ENCODE data around the gene TCF3.

The TCF3 gene

DNA sequence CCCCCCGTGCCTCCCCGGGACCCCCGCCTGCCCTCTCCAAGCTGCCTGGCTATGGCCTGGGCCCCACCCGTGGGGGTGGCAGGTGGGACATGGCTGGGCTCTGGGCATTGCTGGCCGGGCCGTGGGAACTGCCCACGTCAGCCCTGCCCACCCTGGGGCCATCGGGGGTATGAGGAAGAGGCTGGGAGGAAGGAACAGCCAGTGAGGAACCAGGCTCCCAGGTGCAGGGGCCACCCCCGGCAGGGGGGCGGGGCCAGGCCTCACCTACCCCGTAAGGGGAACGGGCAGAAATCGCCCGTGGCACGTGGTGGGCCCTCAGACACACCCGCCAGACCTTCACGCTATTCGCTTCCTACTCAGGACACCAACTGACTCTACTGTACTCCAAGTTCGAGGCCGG lies 22.4 kb downstream of the TCF3 start:
- DNase-seq (ENCODE audit: low spot score): no peak

GRCh38 chr19:1629256-1629808 lies 23.1 kb downstream of the TCF3 start:
- DNase-seq (ENCODE audit: low spot score): no peak

GRCh38 chr19:1627194-1627593 lies 25.2 kb downstream of the TCF3 start:
- no peak for DNase-seq (ENCODE audit: low spot score)

DNA sequence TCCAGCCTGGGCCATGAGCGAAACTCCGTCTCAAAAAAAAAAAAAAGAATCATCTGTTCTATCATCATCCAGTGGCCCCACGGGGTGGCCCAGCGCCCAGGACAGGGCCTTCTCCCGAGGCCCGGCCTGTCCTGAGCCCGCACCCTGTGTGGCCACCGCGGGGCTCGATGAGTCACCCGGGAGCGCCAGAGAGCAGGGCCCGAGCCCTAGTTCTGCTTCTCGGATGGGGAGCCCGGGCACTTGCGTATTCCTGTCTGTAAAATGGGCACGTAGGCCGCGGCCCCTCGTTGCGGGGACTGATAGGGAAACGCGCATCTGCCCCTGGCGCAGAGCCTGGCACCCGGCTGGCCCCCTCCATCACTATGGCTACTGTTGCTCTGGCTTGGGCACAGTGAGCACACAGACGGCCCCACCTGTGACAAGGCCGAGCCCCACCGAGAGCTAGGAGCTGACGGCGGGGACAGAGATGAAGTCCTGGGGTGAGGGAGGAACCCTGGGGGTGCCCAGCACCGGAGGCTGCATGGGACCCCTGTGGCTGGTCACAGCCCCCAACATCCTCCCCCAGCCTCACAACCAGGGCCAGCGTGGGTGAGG lies 25.9 kb downstream of the TCF3 start:
- no peak for DNase-seq (ENCODE audit: low spot score)

GRCh38 chr19:1624458-1624857 lies 28.0 kb downstream of the TCF3 start:
- DNase-seq (ENCODE audit: low spot score): peak; percentile 57

DNA sequence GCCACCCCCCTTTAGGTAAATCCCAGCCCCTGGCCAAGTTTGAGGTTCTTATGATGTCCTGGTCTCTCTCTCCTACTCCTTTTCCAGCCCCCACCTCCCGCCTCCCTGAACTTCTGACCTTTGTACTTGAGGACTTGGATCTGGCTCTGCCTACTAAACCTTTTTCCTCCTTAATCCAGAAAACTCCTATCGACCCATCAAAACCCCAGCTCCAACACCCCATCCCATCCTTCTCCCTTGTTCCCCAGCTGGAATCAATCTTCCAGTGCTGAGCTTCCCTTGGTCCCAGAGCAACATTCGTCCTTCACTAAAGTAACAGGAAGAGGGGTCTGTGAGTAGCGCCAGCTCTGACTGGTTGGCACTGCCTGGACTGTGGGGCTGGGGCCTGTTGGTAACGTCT lies 29.9 kb downstream of the TCF3 start:
- DNase-seq (ENCODE audit: low spot score): no peak

DNA sequence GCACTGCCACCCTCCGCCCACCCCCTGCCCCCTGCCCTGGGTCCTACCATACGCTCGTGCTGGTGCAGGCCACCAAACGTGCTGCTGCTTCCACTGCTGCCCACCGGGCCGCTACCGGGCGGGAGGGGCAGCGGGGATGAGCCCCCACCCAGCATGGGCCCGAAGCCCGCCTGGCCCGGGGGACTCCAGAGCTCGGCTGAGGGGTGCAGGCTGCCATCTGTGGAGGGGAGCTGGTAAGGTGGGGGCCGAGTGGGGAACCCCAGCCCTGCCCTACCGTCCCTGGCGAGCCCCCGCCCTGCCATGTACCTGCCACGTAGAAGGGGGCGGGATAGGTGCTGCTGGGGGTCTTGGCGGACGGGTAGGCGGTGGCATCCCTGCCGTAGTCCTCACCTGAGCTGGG lies 30.4 kb downstream of the TCF3 start:
- no peak for DNase-seq (ENCODE audit: low spot score)

DNA sequence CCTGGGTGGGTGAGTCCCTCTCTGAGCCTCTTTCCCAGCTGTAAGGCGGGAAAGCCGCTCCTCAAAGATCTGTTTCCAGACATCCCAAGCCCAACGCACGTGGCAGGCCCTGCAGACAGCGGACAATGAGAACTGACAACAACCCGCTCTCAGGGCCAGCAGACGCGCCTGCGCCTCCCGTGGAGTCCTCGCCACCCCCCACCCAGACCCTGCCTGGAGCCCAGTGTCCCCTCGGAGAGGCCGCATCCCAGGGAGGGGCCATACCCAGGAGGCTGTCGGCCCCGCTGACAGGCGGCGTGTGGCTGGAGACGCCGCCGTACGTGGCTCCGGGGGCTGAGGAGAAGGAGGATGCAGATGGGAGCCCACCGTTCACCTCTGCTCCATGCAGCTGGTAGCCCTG lies 30.8 kb downstream of the TCF3 start:
- no peak for DNase-seq (ENCODE audit: low spot score)

DNA sequence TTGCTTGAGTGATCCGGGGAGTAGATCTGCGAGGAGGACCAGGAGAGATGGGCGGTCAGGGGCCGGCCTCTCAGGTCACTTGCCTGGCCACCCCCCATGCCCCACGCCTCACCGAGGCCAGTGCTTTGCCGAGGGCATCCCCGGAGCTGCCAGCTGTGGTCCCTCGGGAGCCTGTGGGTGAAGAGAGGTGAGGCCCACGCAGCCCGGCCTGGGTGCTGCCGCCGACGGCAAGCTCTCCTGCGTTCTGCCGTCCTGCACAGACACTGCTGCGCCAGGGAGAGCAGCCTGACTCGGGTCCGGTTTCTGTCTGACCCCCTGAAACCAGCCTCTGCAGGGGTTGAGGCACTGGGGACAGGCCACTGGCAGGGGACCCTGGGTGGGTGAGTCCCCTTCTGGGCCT lies 31.4 kb downstream of the TCF3 start:
- no peak for DNase-seq (ENCODE audit: low spot score)

DNA sequence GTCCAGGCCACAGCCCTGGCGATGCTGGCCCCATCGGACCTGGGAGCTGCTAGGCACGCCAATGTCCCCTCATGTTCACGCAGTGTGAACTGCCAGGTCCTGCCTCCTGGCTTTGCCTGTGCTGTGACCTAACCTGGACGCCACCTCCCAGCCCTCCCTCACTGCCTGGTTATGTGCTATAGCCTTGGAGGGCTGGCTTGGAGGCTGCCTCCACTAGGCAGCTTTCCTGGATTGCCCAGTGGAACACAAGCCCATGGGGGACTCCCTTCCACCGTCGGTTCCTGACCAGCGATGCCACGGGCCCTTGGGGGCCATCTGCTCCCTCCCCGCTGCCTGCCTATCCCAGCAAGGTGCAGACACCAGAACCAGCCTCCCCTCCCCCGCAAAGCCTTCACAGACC lies 31.9 kb downstream of the TCF3 start:
- no peak for DNase-seq (ENCODE audit: low spot score)

DNA sequence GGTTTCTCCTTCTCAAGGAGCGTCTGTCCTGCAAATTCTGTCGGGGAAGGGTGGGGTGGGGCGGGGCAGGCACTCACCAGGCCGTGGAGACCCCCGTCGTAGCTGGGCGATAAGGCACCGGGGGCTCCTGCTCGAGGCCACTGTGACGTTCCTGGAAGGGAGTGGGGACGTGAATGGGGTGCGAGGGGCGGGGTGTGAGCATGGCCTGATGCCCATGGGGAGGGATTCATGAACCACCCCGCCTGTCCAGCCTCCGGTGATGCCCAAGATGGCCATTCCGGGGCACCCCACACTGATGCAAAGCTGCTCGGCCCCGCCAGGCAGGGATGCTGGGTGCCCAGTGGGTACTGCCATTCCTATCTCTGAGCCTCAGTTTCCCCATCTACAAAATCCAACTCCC lies 32.7 kb downstream of the TCF3 start:
- no peak for DNase-seq (ENCODE audit: low spot score)

DNA sequence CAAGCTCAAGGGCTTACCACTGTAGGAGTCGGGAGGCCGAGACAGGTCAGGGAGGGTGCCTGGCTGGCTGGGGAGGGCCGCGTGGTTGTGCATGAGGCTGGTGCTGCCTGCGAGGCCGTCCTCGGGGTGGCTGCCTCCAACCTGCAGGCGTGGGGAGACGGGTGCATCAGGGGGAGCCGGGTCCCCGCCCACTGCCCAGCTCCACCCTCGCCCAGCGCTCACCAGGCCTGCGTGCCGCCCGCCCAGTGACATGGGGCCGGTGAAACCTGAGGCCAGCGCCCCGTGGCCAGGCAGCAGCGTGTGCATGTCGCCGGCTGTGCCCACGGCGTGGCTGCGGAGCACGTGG lies 33.3 kb downstream of the TCF3 start:
- no peak for DNase-seq (ENCODE audit: low spot score)

- DNase-seq (ENCODE audit: low spot score): peak; percentile 61
Measured at GRCh38 chr19:1618157-1619093, 34.0 kb downstream of the TCF3 start.

GRCh38 chr19:1616875-1617274 lies 35.5 kb downstream of the TCF3 start:
- no peak for DNase-seq (ENCODE audit: low spot score)

DNA sequence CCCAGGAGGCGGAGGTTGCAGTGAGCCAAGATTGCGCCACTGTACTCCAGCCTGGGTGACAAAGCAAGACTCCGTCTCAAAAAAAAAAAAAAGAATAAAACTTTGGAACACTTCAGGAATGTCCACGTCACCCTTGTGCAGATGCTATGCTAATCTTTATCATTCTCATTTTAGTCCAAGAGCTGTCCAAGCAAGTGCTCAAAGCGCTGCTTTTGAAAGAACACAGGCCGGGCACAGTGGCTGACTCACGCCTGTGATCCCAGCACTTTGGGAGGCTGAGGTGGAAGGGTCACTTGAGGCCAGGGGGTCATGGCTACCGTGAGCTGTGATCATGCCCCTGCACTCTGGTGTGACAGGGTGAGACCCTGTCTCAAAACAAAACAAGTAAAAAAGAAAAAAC lies 36.0 kb downstream of the TCF3 start:
- no peak for DNase-seq (ENCODE audit: low spot score)

GRCh38 chr19:1615156-1615765 lies 37.2 kb downstream of the TCF3 start:
- DNase-seq (ENCODE audit: low spot score): no peak

DNA sequence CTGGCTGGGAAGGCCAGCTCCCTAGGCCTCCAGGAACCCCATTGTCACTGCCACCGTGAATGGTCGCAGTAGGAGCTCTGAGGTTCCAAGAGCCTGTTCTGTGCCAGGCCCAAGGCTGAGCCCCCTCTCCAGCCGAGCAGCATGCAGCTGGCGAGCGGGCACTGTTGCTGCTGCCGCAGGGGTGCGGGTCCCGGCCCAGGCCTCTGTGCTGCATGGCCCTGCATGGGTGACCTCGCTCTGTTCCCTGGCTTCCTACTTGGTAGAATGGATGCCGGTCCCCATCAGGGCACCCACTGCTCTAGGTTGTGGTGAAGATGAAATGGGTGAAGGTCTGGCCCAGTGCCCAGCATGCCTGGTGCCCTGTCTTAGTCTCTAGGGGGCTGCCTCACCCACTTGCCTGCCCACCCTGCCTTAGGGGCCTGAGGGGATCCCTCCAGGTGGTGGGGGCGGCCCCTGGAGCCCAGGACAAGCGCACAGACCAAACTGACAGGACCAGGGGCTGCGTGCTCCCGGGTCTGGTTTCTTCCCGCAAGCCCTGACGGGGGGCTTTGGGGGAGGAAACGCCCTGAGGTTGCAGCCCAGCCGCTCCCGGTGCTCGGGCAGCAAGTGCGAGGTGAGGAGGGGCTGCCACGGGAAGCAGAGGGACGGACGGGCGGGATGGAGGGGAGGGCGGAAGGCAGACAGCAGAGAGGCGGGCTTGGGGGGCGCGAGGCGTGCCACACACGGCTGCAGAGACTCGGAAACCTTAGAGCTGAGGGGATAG lies 38.4 kb downstream of the TCF3 start:
- DNase-seq (ENCODE audit: low spot score): no peak

DNA sequence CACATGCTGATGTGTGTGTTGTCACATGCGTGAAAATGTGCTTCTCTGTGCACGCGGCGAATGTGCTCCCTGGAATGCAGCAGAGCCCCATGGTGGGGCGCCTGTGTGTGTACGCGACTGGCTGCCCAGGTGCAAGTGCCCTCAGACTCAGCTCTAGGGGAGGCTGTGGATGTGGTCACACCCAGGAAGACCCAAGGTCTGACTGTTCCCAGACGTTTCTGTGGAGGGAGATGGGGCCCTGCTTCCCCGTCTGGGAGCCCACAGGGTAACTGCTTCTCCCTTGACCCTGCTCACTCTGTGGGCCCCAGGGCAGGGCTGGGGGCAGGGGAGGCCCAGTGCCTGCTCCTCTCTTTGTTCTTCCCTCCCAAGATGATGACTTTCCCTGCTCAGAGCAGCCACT lies 39.3 kb downstream of the TCF3 start:
- no peak for DNase-seq (ENCODE audit: low spot score)

DNA sequence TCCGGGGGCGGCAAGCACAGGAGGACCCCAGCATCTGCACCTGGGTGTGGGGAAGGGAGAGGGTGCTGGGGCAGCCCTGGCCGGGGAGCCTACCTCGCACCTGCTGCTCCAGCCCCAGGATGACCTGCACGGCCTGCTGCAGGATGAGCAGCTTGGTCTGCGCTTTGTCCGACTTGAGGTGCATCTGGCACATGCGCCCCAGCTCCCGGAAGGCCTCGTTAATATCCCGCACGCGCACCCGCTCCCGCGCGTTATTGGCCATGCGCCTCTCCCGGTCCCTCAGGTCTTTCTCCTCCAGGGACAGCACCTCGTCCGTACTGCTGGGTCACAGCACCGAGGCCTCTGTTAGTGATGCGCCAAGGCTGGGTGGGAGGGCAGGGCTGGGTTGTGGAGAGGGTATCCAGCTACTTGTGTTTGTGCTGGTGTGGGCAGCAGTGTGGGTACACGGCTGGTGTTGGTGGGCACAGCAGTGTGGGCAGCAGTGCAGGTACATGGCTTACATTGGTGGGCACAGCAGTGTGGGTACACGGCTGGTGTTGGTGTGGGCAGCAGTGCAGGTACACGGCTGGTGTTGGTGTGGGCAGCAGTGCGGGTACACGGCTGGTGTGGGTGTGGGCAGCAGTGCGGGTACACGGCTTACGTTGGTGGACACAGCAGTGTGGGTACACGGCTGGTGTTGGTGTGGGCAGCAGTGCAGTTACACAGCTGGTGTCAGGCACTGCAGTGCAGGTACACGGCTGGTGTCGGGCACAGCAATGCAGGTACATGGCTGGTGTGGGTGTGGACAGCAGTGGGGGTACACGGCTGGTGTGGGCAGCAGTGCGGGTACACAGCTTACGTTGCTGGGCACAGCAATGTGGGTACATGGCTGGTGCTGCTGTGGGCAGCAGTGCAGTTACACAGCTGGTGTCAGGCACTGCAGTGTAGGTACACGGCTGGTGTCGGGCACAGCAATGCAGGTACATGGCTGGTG lies 40.0 kb downstream of the TCF3 start:
- no peak for DNase-seq (ENCODE audit: low spot score)

GRCh38 chr19:1611353-1611752 lies 41.1 kb downstream of the TCF3 start:
- no peak for DNase-seq (ENCODE audit: low spot score)

GRCh38 chr19:1610579-1610978 lies 41.8 kb downstream of the TCF3 start:
- no peak for DNase-seq (ENCODE audit: low spot score)

All from cerebellar cortex (tissue), 1 donor.